Nephron (organoid): Measurements from ENCODE around the gene KDSR.
A peak's percentile ranks its signal among the peaks of the same experiment; 100 is the strongest.

ENCODE experiments used
- H3K27ac Mint-ChIP-seq, 3 experiments: 2 replicates each; pipeline ENCODE4 v1.8.0; 2020; ENCODE audit warnings: mixed read lengths in 3 of 3, mild to moderate bottlenecking in 2 of 3, moderate library complexity in 1 of 3
- H3K27me3 Mint-ChIP-seq: 2 replicates; pipeline ENCODE4 v1.8.0; 2021; ENCODE audit warnings: low read depth, mild to moderate bottlenecking, moderate library complexity, mixed read lengths
- H3K36me3 Mint-ChIP-seq: 2 replicates; pipeline ENCODE4 v1.8.0; 2020; ENCODE audit warnings: low read depth, mixed read lengths
- H3K4me1 Mint-ChIP-seq: 2 replicates; pipeline ENCODE4 v1.8.0; 2020; ENCODE audit warnings: mixed read lengths
- H3K4me3 Mint-ChIP-seq, 3 experiments: 2 replicates each; pipeline ENCODE4 v1.8.0; 2020; ENCODE audit warnings: mild to moderate bottlenecking in 3 of 3, mixed read lengths in 3 of 3, moderate library complexity in 2 of 3
- H3K9me3 Mint-ChIP-seq: 2 replicates; pipeline ENCODE4 v1.8.0; 2020; ENCODE audit warnings: mixed read lengths
- CTCF ChIP-seq, 3 experiments: fragments of 200-600 bp; sonication (generic); IDR thresholded peaks; one replicate each; pipeline ENCODE4 v1.5.0; 2021; ENCODE audit warnings: antibody characterized with exemption in 3 of 3; ENCODE audit not compliant: unreplicated experiment in 3 of 3

The KDSR gene

GRCh38 chr18:63284173-63284799, 82.7 kb downstream of the KDSR start:
- Mint-ChIP-seq H3K36me3 (peaks cover 13% of the 10 kb centered on the region), H3K4me3 (no peak overlapping the region), H3K27me3 (no peaks in the 10 kb centered on the region), H3K4me1 (peaks cover 6% of the 10 kb centered on the region), H3K9me3 (no peaks in the 10 kb centered on the region), H3K27ac (no peak overlapping the region)
- no peak for TF ChIP-seq CTCF (IDR thresholded peaks at IDR 0.05; ENCODE audit: unreplicated experiment in 3 of 3)

DNA sequence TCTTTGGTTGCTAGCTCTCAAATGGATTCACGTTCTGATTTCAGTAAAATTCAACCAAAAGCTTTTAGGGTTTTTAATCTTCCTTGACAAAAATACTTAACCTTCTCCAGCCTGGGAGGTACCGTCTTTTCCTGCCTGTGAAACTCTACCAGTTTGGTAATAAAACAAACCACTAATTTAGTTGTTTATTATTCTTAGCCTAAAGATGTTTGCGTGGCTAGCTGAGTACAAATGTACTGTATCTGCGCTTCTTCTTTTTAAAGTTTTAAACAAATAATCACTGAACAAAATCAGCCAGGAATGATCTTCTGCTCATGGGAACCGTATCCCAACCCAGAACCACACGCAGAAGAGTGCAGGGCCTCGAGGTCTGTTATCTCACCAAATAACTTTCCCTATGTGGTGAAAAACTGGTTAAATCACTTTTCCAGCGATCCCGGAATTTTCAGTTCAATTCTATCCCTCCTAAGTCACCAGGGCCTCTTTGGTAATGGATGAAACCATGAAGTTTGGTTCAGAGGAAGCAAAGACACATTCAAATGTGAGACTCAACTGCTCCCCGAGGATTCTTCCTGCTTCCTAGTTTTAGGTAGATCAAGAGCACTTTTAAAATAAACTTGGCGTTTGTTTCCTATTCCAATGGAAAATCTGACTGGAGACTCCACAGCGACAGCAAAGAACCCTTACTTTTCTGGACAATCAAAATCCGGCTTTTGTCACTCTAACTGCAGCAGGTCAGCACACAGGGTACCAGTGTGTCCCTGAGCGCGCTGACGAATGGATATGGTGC, 83.5 kb downstream of the KDSR start:
- H3K4me1 Mint-ChIP-seq = peaks cover 6% of the 10 kb centered on the region
- no peak overlapping the region for H3K4me3 Mint-ChIP-seq
- peaks cover 13% of the 10 kb centered on the region for H3K36me3 Mint-ChIP-seq
- peak overlapping the region in 1 of 3 experiments; percentile 32 for H3K27ac Mint-ChIP-seq
- H3K27me3 Mint-ChIP-seq = no peaks in the 10 kb centered on the region
- no peaks in the 10 kb centered on the region for H3K9me3 Mint-ChIP-seq
- no peak for TF ChIP-seq CTCF (IDR thresholded peaks at IDR 0.05; ENCODE audit: unreplicated experiment in 3 of 3)

DNA sequence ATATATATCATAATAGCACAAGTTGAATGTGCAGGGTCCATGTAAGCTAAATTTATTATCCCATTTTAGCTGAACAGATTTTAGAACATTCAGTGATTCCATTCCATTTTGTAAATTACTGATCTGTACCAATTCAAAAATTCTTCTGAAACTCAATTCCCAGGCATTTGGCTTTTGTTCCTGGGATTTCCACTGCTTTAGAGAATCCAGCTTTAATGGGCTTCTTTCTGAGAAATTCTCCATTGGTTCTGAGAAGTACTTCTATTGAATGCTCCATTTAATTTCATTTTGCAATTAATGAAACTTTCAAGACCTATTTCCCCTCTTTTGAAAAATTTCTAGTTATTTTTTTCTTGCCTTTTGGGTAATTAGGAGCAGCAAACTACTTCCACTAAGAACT, 84.2 kb downstream of the KDSR start:
- Mint-ChIP-seq H3K36me3 (peaks cover 13% of the 10 kb centered on the region), H3K9me3 (no peaks in the 10 kb centered on the region), H3K27me3 (no peaks in the 10 kb centered on the region), H3K27ac (no peak overlapping the region), H3K4me3 (no peak overlapping the region), H3K4me1 (peaks cover 6% of the 10 kb centered on the region)
- TF ChIP-seq CTCF (IDR thresholded peaks at IDR 0.05; ENCODE audit: unreplicated experiment in 3 of 3) = no peak
